GM21423 (cell line): ENCODE results near the gene ERRFI1.
A peak's percentile ranks its signal among the peaks of the same experiment; 100 is the strongest.

Source experiments
- ATAC-seq: cut with Tn5 transposase; IDR thresholded peaks from one replicate; pipeline ENCODE4 v1.9.1; 2021; ENCODE audit warnings: mild to moderate bottlenecking, moderate library complexity; ENCODE audit not compliant: unreplicated experiment

ERRFI1 gene

GRCh38 chr1:8046391-8046790 is 20.3 kb upstream of the ERRFI1 start:
- ATAC-seq = no peak

- ATAC-seq = no peak
Observed at GRCh38 chr1:8043621-8044020, 17.5 kb upstream of the ERRFI1 start.

- no peak for ATAC-seq
Observed at GRCh38 chr1:8042134-8042533, 16.0 kb upstream of the ERRFI1 start.

- no peak for ATAC-seq
Observed at GRCh38 chr1:8040586-8040985, 14.5 kb upstream of the ERRFI1 start.

- no peak for ATAC-seq
Observed at GRCh38 chr1:8039071-8039470, 13.0 kb upstream of the ERRFI1 start.

- ATAC-seq = no peak
Observed at GRCh38 chr1:8035289-8035688, 9.2 kb upstream of the ERRFI1 start.

- no peak for ATAC-seq
Observed at GRCh38 chr1:8033322-8033721, 7.2 kb upstream of the ERRFI1 start.

GRCh38 chr1:8032366-8032910 is 6.3 kb upstream of the ERRFI1 start:
- no peak for ATAC-seq

- no peak for ATAC-seq
Observed at GRCh38 chr1:8031176-8031785, 5.2 kb upstream of the ERRFI1 start.

- no peak for ATAC-seq
Observed at GRCh38 chr1:8028571-8028910, 2.4 kb upstream of the ERRFI1 start.

- no peak for ATAC-seq
Observed at GRCh38 chr1:8027748-8028570, 1.9 kb upstream of the ERRFI1 start.

GRCh38 chr1:8026976-8027747 is 1.1 kb upstream of the ERRFI1 start:
- ATAC-seq = no peak

- peak; percentile 24 for ATAC-seq
Observed at GRCh38 chr1:8025671-8026144, 401 bp downstream of the ERRFI1 start.

GRCh38 chr1:8025061-8025670 is 943 bp downstream of the ERRFI1 start:
- ATAC-seq = no peak

GRCh38 chr1:8024329-8024728 is 1.8 kb downstream of the ERRFI1 start:
- no peak for ATAC-seq

GRCh38 chr1:8023995-8024313 is 2.2 kb downstream of the ERRFI1 start:
- no peak for ATAC-seq

- ATAC-seq = no peak
Observed at GRCh38 chr1:8023287-8023994, 2.7 kb downstream of the ERRFI1 start.

- ATAC-seq = no peak
Observed at GRCh38 chr1:8022395-8023286, 3.5 kb downstream of the ERRFI1 start.

GRCh38 chr1:8021676-8022266 is 4.3 kb downstream of the ERRFI1 start:
- no peak for ATAC-seq
